GM19025 (cell line): Measurements from ENCODE around the gene GNAI3.

Source experiments
- ATAC-seq: cut with Tn5 transposase; IDR thresholded peaks from one replicate; pipeline ENCODE4 v1.9.1; 2021; ENCODE audit warnings: mild to moderate bottlenecking, low read depth, moderate library complexity; ENCODE audit not compliant: unreplicated experiment

The GNAI3 gene

GRCh38 chr1:109548321-109549267 lies at the start of gene GNAI3:
GNAI3 (plus strand) TSS chr1:109548615; CDS start chr1:109548721, 106 bp downstream.
- ATAC-seq: peak; percentile 95

DNA sequence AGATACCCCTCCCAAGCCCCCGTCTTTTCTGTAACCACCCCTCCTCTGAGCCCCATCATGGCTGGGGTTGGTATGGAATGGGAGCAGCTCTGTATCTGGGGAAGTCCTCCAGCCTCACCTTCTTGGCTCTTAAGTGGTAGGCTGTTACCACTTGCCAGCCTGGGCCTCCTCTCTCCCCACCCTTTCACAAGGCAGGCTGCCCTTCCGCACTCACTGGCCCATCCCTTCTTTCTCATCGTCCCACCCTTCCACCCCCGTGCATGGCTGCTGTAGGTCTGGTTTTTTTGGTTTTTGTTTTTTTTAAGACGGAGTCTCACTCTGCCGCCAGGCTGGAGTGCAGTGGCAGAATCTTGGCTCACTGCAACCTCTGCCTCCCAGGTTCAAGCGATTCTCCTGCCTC lies 49.3 kb upstream of the GNAI3 start:
- ATAC-seq: no peak

GRCh38 chr1:109499661-109500536 lies 48.5 kb upstream of the GNAI3 start:
- no peak for ATAC-seq

GRCh38 chr1:109500941-109501381 lies 47.5 kb upstream of the GNAI3 start:
- no peak for ATAC-seq

DNA sequence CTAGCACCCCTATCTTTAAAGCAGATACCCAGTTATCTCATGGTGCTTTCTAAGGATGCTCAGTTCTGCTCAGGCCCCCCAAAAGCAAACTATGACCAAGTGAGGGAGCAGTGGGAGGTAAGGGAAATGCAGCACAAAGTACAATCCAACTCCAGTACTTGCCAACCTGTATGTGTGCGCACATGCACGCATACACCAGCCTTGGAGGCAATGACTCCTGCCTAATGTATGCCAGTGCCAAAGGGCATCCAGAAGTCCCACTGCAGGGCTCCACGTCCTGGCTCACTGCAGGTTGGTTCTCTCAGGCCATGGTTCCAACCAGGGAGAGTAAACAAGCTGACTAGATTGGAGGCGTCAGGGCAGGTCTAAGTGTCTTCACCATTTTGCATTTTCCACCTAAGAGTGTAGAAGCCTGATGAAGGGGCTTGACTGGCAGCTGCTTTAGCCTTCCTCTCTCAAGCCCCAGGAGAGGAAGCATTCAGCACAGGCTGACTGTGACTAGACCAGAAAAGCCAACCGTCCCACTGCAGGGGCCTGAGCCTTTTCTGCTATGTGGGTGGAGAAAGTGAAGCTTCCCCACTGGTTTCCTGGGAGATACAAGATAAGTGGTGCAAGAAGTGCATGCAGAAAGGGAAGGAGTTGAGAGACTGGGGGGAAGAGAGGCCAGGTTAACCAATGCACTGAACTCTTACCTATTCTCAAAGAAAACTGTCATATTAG lies 46.6 kb upstream of the GNAI3 start:
- ATAC-seq: no peak

DNA sequence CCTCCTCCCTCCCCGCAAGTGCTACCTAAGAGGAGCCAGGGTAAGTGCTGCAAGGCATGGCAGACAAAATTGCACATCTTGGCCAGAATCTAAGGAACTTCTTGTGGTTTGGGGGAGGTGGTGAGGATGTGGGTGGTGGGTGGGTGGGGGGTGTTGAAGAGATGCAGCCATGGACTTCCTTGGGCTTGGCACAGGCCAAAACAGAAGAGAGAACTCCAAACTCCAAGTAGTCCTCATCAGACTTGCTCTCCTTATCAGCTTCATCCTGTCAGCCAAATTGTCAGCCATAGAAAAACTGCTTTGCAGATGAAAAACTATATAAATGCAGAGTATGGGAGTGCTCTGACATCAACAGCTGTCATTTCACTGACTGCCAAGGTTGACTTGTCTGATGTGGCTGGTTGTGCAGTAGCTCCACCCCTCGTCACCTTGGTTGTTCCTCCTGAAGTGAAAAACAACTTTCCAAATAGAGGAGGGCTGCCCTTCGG lies 46.0 kb upstream of the GNAI3 start:
- ATAC-seq: no peak

DNA sequence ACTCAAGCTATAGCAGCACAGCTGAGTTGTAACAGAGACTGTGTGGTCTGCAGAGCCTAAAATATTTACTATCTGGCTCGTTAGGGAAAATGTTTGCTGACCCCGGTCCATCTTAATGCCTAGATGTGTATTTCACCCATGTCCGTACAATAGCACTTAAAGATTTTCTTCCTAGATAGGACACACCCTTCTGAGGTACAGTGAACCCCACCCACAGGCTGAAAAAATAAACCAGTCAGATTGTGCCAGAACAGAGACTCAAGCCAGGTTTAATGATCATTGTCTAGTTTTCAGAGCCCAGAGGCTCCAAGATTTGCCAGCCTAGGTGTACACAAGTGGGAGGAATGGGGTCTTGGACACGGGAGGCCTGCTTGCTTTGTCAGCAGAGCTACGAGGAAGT lies 44.5 kb upstream of the GNAI3 start:
- no peak for ATAC-seq

- ATAC-seq: no peak
Observed at GRCh38 chr1:109504974-109505373, 43.4 kb upstream of the GNAI3 start.

- no peak for ATAC-seq
Observed at GRCh38 chr1:109508001-109508872, 40.2 kb upstream of the GNAI3 start.

DNA sequence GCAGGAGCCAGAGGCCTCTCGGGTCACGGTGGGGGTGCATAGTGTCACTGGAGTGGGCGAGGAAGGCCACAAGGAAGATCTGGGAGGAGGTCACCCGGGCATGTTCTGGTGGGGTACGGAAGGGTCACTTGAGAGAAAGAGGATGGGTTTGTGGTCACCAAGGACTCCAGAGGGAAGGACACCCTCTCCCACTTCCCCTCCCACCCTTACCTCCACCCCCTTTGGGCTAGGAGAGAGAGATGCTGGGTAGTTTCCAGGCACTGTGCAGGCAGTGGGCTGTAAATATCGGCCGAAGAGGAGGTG lies 39.6 kb upstream of the GNAI3 start:
- no peak for ATAC-seq

DNA sequence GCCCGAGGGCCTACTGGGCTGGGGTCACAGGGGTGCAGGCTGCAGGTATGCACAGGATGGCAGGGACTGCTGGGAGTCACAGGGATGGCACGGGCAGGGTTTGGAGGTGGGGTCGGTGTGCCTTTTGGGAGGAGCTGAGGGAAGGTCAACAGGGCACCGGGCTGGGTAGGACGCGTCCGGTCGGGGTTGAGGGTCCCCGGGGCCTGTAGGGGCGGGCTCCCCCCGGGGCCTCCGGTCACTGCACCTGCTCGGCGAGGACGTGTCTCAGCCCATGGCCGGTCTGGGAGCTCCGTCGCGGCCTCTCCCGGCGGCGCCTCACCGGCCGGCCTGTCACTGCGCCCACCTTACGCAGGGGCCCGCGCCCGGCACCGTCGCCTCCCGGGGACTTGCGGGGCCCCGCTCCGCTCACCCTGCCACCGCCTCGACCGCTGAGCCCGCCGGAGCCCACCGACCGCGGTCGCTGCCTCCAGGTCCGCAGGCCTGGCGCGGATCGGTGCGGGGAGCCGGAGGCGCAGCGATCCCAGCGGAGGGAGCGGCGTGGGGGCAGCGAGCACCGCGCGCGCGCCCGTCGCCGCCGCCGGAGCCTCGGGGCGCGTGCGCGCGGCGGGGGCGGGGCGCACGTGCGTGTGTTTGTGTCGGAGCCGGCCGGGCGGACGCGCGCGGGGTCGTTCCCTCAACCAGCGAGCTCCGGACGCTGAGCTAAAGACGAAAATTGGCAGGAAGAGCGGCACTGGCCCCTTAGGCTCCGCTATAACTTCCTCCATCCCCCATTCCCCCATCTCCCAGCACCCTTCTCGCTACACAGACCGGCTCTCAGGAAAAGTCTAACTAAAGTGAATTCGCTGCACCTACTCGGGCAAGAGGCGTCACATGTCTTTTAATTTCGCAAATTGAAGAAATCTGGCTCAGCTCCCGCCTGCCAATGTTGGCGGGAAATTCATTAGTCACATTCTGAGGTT lies 39.0 kb upstream of the GNAI3 start, which contains the start of gene AMIGO1:
Gene AMIGO1, minus strand, starts transcription at position 552 of the 959 bp plus-strand sequence. CDS start 815 bp downstream, outside the sequence.
- ATAC-seq: peak; percentile 64

- no peak for ATAC-seq
Observed at GRCh38 chr1:109513110-109513710, 35.2 kb upstream of the GNAI3 start.

- no peak for ATAC-seq
Observed at GRCh38 chr1:109514846-109515245, 33.6 kb upstream of the GNAI3 start.

GRCh38 chr1:109516872-109517271 lies 31.5 kb upstream of the GNAI3 start:
- no peak for ATAC-seq

GRCh38 chr1:109517337-109517736 lies 31.1 kb upstream of the GNAI3 start:
- no peak for ATAC-seq

DNA sequence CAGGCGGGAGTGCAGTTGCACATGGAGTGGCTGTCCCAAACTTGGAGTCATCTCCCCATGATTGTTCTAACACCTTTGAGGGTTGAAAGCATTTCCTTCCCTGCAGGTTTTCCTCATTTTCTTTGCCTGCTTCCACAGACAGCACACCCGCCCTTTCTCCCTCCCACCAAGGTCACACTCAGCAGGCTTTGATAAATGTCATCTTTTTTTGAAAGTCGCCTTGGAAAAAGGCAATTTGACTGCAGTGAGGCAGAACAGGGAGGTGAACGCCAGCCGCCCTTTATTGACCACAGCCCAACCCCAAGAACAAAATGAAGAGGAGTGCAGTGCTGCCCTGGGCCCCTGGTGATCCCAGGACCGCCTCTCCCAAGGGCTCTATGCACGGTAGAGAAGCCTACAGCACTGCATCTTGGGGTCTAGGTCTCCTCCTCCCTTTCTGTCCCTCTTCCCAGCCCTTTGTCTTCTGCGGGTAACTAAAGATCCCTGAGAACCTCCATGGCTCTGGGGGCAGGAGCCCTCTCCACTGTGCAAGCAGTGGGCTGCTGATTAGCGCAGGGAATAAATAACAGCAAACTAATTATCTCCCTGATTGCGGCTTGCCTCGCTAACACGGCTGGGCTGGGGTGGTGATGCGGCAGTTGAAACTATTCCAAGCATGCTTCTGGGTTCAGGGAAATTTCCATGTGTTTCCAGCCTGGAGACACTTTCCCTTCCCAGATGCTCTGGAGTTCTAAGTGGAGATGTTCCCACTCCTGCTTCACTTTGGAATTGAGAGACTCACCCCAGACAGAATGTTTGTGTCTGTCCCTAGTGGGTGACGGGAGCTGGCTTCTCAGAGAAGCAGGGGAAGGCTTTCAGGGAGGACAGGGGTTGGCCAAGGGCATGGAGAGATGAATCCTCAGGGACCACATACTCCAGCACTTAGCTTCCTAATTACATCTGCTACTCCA lies 27.1 kb upstream of the GNAI3 start:
- ATAC-seq: no peak

DNA sequence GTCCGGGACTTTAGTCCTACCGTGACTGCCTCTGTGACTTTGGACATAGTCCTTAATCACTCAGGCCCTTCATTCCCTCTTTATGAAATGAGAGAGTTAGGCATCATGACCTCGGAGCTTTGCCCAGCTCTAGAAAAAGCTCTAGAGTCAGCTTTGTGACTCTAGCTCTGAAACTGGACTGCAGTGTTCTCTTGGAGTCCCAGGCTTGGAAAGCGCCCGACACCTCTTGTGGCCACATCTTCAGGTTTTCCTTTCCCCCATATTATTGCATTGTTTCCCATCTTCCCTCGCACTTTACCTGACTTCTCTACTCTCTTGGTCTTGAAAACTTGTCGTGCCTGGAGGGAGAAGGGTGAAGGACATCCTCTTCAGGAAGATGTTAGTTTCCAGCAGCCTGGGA lies 26.4 kb upstream of the GNAI3 start:
- ATAC-seq: no peak
